GM12878 (cell line): ENCODE data around the gene CACNA1E. TPM values are rescaled to one million over a fixed set of nuclear protein-coding genes. Genes with fewer than 3 reads are reported as not detected.

Source experiments
- BACH1 ChIP-seq: fragments of 450-650 bp; IDR thresholded peaks from 2 replicates; pipeline ENCODE4 v1.6.1; 2017; ENCODE audit warnings: mild to moderate bottlenecking, borderline replicate concordance
- CBFB ChIP-seq: IDR thresholded peaks from 2 replicates; pipeline ENCODE4 v1.6.1; 2016; ENCODE audit warnings: antibody characterized with exemption, low read depth
- DPF2 ChIP-seq: fragments of 450-650 bp; IDR thresholded peaks from 2 replicates; pipeline ENCODE4 v1.6.1; 2017; ENCODE audit warnings: mild to moderate bottlenecking
- HDGF ChIP-seq: fragments of 450-650 bp; IDR thresholded peaks from 2 replicates; pipeline ENCODE4 v1.6.1; 2016; ENCODE audit warnings: antibody characterized with exemption
- IKZF2 ChIP-seq, 2 experiments: fragments of 450-650 bp; IDR thresholded peaks; 2 replicates each; pipeline ENCODE4 v1.6.1; 2017; ENCODE audit warnings: mild to moderate bottlenecking in 2 of 2, moderate library complexity in 2 of 2
- LARP7 ChIP-seq: fragments of 450-650 bp; IDR thresholded peaks from 2 replicates; pipeline ENCODE4 v1.6.1; 2017; ENCODE audit warnings: mild to moderate bottlenecking
- MEF2B ChIP-seq: fragments of 450-650 bp; IDR thresholded peaks from 2 replicates; pipeline ENCODE4 v1.6.1; 2018; ENCODE audit warnings: mild to moderate bottlenecking, moderate library complexity; ENCODE audit not compliant: partially characterized antibody, poor library complexity, severe bottlenecking
- MLLT1 ChIP-seq: fragments of 450-650 bp; IDR thresholded peaks from 2 replicates; pipeline ENCODE4 v1.6.1; 2016; ENCODE audit warnings: mild to moderate bottlenecking
- MTA2 ChIP-seq: fragments of 450-650 bp; IDR thresholded peaks from 2 replicates; pipeline ENCODE4 v1.6.1; 2016; ENCODE audit warnings: low read depth, mild to moderate bottlenecking, moderate library complexity
- POLR2AphosphoS2 ChIP-seq: IDR thresholded peaks from 2 replicates; pipeline ENCODE4 v1.6.1; 2011; ENCODE audit warnings: low read depth, mild to moderate bottlenecking, low read length, improper control_type of control experiment, moderate library complexity
- RB1 ChIP-seq: fragments of 450-650 bp; formaldehyde crosslinking; IDR thresholded peaks from 2 replicates; pipeline ENCODE4 v1.6.1; 2017; ENCODE audit warnings: mild to moderate bottlenecking, borderline replicate concordance
- RELB ChIP-seq: fragments of 450-650 bp; IDR thresholded peaks from 2 replicates; pipeline ENCODE4 v1.6.1; 2017; ENCODE audit warnings: low read depth, mild to moderate bottlenecking, moderate library complexity
- RUNX3 ChIP-seq: IDR thresholded peaks from 2 replicates; pipeline ENCODE4 v1.6.1; 2012; ENCODE audit warnings: low read length, inconsistent platforms
- TBL1XR1 ChIP-seq: IDR thresholded peaks from 2 replicates; pipeline ENCODE4 v1.6.1; 2012; ENCODE audit warnings: low read depth, low read length, improper control_type of control experiment
- YBX1 ChIP-seq: fragments of 450-650 bp; IDR thresholded peaks from 2 replicates; pipeline ENCODE4 v1.6.1; 2016; ENCODE audit warnings: antibody characterized with exemption
- ZNF687 ChIP-seq: fragments of 450-650 bp; IDR thresholded peaks from 2 replicates; pipeline ENCODE4 v1.6.1; 2017; ENCODE audit warnings: mild to moderate bottlenecking, moderate library complexity
- polyA plus RNA-seq, 11 experiments: library from polyadenylated mRNA; depleted of rRNA in 4 of 11; unstranded in 6 of 11; stranded (reverse) in 5 of 11; fragments of >200 nt; fragmentation: Nextera tagmentation in 4 of 11; fragmentation: Illumina TruSeq in 1 of 11; extraction: Ambion mirVana in 4 of 11; extraction: Trizol in 1 of 11; gene quantifications; 1 replicate in 1 of 11; 2 replicates in 10 of 11; pipeline versions ENCODE4 v1.2.1 to v1.2.3, GENCODE V29; 2011 to 2016; ENCODE audit warnings: inconsistent platforms in 2 of 11, missing spikeins in 2 of 11, low read depth in 1 of 11
- total RNA-seq, 4 experiments: library from RNA; depleted of rRNA in 3 of 4; stranded (reverse); fragments of >200 nt in 3 of 4; fragmentation: Illumina TruSeq in 1 of 4; extraction: Trizol in 1 of 4; gene quantifications; 2 replicates each; pipeline versions ENCODE4 v1.2.1 to v1.2.3, GENCODE V29; 2013 to 2021
- TF ChIP-seq, protein P1 (sequence below): fragments of 450-650 bp; IDR thresholded peaks from 2 replicates; pipeline ENCODE4 v1.6.1; 2014; ENCODE audit warnings: mild to moderate bottlenecking

CACNA1E gene
- total and polyA plus RNA-seq, 10 of the 15 experiments (the other 5 are each of a cell fraction or from before 2014, with no cell fraction given) = 0.57 to 22.0 (median 8.5) TPM

DNA sequence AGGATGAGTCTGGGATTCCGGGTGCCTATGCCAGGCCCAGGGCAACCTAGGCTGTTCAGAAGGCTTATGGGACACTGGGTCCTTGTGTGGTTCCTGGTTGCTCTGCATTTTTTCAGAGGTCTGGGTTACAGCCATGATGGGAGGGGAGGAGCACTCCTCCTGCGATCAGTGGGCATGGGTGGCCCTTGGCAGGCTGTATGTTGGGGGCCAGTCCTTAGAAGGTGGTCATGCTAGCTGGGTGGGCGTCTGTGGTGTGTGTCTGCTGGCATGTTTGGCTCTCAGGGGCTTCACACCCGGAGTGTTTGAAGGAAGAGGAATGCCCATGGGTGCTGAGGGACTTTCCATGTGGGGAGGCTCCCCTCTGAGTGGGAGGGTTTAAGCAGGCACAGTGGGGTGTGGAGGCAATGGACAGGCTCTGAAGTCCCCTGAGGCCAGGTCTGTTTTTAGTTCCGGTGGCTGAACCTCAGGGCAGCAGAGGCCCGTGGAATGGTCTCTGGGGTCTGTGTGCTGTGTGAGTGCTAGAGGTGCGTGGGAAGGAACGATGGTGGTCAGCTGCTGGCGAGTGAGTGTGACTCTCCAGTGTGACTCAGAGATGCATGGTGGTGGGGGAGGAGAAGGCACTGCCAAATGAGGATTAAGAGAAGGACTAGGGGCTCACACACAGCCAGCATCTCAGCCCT lies 25.3 kb downstream of the CACNA1E start (continued):
- TF ChIP-seq ZNF687 = peak; percentile 89
- TF ChIP-seq BACH1 = peak; percentile 74
- peak; percentile 59 to 77 for TF ChIP-seq IKZF2 (IDR thresholded peaks at IDR 0.05)
- TF ChIP-seq MEF2B = peak; percentile 98
- TF ChIP-seq, protein P1, sequence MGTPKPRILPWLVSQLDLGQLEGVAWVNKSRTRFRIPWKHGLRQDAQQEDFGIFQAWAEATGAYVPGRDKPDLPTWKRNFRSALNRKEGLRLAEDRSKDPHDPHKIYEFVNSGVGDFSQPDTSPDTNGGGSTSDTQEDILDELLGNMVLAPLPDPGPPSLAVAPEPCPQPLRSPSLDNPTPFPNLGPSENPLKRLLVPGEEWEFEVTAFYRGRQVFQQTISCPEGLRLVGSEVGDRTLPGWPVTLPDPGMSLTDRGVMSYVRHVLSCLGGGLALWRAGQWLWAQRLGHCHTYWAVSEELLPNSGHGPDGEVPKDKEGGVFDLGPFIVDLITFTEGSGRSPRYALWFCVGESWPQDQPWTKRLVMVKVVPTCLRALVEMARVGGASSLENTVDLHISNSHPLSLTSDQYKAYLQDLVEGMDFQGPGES = no peak
- TF ChIP-seq HDGF = peak; percentile 87; the same call in 1 of the 2 replicates
- TF ChIP-seq DPF2 = peak; percentile 82
- TF ChIP-seq POLR2AphosphoS2 = 0 out of 2 replicates have a peak, but pooled peaks have one; percentile 29
- TF ChIP-seq MLLT1 = peak; percentile 42; the same call in 1 of the 2 replicates
- peak; percentile 57; the same call in 1 of the 2 replicates for TF ChIP-seq RUNX3
- TF ChIP-seq TBL1XR1 = no peak; the same call in 1 of the 2 replicates
- TF ChIP-seq MTA2 = peak; percentile 72; the same call in 1 of the 2 replicates
- no peak for TF ChIP-seq CBFB
- TF ChIP-seq YBX1 = peak; percentile 71; the same call in 1 of the 2 replicates
- TF ChIP-seq RELB = peak; percentile 97
- peak; percentile 25; the same call in 1 of the 2 replicates for TF ChIP-seq LARP7
- peak; percentile 72; the same call in 1 of the 2 replicates for TF ChIP-seq RB1
